ENCODE data around the gene MGAT4B.
A peak's percentile ranks its signal among the peaks of the same experiment; 100 is the strongest.
"Not testable (repeated sequence)": the region's sequence is repeated elsewhere in the genome, so short reads cannot be mapped to it uniquely, and the experiment has no call there.

Gene MGAT4B

DNA sequence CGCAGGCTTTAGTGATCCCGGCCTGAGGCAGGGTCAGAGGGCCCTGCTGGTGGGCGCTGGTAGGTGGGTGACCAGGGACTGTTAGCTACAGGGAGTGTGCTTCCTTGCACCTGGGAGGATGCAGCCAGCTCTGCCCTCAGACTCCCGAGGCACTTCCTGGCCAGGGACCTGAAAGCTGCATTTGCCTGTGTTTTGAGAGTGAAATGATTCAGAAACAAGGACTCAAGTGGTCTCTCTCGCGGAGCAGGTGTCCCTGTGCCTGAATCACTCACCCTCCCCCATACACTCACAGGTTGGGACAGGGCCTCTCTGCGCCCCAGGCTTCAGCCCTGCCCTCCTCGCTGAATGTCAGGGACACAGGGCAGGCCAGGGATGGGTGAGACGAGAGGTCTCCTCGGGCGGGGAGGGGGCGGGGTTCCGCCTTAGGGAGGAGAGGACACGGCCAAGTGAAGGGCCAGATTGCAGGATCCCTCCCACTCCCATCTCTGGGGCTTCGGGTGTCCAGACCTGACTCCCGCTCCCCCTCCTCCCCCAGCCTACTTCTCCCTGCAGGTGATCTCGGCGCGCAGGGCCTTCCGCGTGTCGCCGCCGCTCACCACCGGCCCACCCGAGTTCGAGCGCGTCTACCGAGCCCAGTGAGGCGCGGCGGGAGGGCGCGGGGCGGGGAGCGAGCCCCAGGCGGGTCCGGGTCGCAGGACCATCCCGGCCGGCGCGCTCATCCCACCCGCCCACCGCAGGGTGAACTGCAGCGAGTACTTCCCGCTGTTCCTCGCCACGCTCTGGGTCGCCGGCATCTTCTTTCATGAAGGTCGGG is 11.4 kb downstream of the MGAT4B start:
- peak; percentile 30 for DNase-seq (ENCODE audit: low read depth, low spot score)

DNA sequence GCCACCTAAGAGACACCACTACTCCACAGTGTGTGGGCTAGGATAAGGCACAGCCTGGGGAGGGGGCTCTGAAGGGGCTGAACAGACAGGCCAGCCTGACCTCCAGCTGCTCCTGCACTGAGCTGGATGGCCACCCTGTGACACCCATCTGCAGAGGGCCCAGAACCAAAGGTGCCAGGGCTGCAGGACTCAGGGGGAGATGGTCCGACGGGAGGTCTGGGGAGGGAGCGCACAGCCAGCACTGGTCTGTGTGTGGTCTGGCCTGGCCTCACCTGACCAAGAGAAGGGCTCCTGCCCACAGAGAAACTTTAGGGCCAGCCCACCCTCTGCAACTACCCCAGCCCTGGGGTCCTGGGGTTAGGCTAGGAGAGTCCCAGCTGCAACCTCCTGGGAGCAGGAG is 12.1 kb downstream of the MGAT4B start:
- DNase-seq (ENCODE audit: low read depth, low spot score), result no peak

DNA sequence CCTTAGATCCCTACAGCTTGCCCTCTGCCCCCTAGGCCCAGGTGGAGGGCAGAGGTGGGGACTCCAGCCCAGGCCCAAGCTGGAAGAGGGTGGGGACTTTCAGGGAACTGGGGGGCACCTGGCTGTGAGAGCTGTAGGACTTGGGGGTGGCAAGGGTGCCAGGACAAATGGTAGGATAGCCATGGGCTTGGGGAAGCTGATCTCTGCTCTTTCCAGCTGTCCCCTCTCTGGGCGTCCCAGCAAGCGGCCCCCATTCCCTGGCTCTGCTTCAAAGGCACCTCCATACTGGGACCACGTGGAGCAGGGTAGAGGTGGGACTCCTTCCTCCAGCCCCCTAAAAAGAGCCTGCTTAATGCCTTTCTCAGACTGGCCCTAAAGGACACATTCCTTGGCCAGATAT is 12.5 kb downstream of the MGAT4B start:
- no peak for DNase-seq (ENCODE audit: low read depth, low spot score)

DNA sequence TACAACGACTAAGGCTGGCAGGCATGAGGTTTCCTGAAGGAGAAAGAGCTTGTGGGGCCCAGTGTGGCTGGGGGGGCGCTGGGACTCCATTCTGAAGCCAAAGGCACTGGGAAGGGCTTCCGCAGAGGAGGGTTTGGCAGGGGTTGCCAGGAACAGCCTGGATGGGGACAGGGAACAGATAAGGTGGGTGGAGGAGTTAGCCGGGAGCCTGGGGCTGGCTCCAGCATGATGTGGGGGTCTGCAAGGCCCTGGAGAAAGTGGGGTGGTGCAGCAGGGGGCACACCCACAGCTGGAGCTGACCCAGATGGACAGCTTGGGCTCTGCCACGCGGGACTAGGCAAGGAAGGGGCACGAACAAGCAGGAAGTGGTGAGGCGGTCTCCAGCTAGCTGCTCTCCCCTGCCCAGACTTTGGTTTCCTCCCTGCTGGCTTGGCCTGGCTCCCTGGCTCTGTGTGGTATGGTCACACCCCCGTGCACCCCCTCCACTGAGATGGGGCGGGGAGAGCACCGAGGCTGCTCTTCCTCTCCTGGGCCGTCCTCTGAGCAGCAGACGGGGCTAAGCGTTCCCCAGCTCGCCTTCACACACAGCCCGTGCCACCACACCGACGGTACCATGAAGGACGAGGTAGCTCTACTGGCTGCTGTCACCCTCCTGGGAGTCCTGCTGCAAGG is 13.1 kb downstream of the MGAT4B start, which contains the start of gene LTC4S:
Gene LTC4S, plus strand, starts transcription at position 519 of the 672 bp plus-strand sequence. Its CDS starts 95 bp downstream, at position 614.
- peak; percentile 77 for DNase-seq (ENCODE audit: low read depth, low spot score)

DNA sequence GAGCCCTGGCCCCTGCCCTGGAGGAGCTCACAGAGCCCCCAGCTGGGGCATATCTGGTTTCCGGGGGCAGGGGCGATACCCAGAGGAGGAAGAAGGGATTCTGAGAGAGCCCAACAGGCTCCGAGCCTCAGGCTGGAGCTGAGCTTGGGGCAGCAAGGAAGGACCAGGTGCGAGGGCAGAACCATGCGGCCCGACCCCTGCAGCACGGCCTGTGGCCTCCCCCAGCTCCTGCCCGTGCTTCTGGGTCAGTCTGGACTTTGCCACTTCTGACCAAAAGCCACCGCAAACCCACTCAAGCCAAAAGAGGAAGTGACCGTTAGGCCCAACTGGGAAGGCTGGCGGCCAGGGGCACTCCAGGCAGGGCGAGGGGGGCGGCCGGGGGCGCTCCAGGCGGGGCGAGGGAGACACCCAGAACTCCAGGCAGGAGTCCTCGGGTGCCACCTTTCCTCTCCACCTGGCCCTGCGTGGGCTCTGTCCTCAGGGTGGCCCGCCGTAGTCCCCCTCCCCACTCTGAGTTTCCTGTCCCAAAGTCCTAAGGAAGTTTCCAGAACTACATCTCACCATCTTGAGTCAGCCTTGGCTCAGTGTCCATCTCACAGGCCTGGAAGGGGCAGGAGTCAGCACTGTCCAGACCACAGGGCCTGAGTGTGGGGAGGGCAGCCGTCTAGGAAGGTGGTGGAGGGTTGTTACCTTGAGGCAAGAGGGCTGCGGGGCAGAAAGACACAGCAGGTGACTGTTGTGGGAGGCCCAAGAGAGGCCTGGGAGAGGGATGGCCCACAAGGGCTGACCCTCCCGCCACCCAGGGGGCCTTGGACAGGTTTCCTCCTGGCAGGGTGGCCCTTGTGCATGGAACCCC is 13.8 kb downstream of the MGAT4B start:
- no peak for DNase-seq (ENCODE audit: low read depth, low spot score)

DNA sequence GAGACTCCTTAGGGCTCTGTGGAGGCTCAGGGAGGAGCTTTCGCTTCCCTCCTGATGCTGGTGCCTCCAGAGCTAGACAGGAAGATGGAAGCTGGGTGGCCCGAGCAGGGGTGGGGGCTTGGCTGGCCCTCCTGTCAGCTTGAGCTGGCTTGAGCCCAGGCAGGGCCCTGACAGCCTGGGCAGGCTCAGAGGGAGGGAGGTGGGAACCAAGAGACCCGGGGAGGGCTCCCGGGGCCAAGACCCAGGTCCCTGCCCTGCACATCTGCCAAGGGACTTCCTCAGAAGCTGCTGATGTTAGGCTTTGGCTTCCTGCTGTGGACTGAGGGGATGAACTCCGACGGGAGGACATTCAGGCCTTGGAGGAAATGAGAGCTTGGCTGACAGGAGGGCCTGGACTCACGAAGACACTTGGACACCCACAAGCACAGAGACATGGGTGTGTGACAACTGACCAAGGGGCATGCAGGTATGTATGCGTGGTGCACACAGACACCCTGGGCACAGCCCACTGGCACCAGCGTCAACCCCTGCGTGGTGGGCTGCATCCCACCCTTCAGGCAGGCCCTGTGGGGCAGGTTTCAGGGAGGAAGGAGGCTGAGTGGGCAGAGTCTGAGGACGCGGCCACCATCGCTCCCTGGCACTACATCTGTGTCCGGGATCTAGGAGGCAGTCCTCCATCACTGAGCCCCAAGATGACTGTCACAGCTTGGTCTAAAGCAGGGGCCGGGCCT is 14.6 kb downstream of the MGAT4B start:
- no peak for DNase-seq (ENCODE audit: low read depth, low spot score)

DNA sequence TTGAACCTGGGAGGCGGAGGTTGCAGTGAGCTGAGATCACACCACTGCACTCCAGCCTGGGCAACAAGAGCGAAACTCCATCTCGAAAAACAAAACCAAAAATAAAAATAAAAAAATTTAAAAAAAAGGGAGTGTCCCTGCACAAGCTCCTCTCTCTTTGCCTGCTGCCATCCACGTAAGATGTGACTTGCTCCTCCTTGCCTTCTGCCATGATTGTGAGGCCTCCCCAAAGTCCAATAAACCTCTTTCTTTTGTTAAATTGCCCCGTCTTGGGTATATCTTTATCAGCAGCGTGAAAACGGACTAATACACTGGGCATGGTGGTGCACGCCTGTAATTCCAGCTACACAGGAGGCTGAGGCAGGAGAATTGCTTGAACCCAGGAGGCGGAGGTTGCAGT is 17.4 kb downstream of the MGAT4B start:
- not testable (repeated sequence) for DNase-seq (ENCODE audit: low read depth, low spot score)

DNA sequence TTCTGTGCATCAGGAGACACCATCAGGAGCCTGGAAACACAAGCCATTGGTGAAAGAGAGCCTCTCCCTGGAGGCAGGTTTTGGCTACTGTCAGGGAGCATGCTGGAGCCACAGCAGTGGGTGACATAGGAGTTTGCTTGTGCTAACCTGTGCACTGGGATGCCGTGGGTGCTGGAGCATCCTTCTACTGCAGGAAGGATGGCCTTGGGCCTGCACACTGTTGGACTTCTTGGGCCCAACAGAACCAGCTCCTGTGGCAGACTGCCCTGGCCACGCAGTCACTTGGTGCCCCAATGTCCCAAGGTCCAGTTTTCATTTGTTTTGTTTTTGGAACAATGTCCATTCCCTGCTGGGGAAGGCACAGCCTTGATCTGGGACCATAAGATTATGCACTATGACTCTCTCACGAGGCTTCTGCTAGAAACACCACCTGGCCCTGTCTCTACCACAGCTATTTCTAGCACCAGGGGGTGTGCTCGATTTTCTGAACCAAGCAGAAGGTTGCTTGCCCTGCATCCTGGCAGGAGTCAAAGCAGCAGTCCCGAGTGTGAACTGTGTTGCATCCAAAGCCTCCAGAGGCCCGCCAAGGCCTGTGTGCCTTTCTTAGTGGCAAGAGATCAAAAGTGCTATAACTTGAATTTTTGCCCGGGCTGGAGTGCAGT is 18.3 kb downstream of the MGAT4B start:
- DNase-seq (ENCODE audit: low read depth, low spot score), result no peak

DNA sequence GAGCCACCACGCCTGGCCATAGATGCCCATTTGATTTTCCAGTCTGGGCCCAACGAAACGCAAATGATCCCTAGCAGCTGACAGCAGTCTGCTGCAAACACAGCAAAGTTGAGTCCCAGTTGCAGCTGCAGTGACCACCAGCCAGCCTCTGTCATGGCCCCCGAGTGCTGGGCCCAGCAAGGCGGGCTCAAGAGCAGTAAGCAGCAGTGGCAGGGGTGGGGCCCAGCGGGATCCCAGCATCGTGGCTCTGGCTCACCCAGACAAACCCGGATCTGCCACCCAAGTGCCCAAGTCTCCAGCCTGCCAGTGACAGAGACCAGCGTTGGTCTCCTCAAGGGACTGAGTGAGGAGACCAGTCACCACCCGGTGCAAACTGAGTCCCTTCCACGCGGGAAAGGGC is 19.8 kb downstream of the MGAT4B start:
- DNase-seq (ENCODE audit: low read depth, low spot score), result no peak

DNA sequence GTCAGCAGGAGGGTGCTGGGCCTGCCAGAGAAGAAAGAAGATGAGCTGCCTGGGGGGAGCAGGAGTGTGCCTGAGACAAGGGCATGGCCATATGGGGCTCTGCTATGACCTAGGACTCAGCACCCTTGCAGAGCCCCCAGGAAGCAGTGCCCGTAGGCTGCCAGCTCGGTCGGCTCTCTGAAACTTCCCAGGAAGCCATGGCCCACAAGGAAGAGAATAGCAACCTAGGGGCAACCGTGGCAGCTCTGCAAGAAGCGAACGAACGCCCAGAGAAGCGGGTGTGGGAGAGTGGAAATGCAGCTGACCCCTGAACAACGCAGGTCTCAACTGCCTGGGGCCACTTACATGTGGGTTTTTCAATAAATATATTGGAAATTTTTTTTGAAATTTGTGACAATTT is 23.5 kb downstream of the MGAT4B start:
- DNase-seq (ENCODE audit: low read depth, low spot score), result no peak

DNA sequence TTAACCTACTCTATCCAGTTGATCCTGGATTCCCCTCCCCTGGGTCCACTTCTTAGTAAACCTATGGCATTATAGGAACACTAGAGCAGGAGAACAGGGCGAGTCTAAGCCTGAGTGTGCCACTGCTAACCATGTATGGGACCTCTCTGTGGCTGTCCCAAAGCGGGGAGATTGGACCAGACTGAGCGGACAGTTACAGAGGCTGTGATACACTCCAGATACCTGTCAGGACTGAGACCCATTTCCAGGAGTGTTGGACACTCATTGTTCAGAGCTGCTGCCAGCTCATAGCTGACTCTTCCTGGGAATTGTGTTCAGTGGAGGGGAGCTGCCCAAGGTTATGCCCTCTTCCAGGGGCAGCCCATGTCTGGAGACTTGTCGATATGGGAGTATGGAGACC is 24.8 kb downstream of the MGAT4B start:
- no peak for DNase-seq (ENCODE audit: low read depth, low spot score)

DNA sequence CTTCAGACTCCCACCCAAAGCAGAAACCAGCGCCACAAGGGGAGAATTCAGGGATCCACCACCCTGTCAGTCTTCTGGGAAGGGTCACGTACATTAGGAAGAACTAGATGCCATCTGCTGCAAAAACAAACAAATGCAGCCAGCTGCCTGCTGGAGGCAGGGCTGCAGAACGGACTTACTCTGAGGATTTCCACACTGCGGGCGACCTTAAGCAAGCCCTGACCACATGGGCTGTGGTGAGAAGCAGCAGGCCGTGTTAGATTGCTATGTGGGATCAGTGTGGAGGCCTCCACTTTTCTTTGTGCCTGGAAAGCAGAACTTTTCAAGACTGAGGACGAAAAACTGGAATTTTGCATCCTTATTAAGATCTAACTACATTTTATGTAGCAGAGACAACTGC is 26.3 kb downstream of the MGAT4B start:
- no peak for DNase-seq (ENCODE audit: low read depth, low spot score)

DNA sequence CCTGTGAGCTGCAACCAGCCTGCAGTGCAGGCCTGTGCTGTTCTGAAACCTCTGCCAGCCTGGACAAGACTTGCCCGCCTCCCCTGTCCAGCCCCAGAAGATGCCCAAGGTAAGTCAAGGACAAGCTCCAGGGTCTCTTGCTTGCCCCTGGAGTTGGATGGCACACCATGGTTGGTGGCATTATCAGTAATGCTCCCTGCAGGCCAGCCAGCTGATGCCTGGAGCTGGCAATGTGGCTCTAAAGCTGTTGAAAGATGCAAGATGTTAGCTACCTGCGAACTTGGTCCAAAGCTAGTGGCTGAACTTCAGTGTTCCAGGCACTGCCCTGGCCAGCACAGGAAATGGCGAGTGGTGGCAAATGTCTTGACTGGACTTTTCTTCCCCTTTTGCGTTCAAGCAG is 26.8 kb downstream of the MGAT4B start:
- no peak for DNase-seq (ENCODE audit: low read depth, low spot score)

DNA sequence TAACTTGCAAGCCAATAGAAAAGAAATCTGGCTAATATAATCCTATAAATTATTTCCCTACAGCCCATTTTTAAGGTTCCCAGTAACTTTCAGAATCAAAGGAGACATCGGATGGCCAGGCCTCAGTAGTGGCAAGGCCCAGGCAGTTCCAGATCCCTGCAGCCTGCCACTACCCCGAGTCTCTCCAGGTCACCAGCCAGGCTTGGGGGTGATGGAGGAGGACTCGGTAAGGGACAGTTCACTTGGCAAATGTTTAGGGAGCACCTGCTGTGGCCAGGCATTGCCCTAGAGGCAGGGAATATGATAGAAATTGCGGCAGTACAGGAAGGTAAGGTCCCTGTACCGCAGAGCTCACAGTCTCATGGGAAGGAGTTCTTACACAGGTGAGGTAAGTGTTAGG is 28.1 kb downstream of the MGAT4B start:
- no peak for DNase-seq (ENCODE audit: low read depth, low spot score)

DNA sequence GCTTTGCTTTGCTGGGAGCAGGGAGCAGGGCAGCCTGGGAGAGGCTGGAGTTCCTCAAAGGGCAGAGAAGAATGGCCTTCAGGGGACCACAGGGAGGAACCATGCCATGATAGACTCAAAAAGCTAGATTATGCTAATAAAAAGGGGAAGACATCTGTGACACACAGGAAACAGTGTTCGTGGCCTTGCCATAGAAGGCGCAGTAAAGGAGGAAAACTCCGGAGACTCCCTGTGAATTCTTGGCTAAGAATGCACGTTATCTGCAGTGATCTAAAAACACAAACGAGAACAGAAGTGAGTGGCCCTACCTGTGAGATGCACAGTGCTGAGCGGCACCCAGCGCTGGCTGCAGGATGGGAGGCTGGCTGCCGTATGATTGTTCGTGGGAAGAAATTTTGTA is 28.8 kb downstream of the MGAT4B start:
- no peak for DNase-seq (ENCODE audit: low read depth, low spot score)

DNA sequence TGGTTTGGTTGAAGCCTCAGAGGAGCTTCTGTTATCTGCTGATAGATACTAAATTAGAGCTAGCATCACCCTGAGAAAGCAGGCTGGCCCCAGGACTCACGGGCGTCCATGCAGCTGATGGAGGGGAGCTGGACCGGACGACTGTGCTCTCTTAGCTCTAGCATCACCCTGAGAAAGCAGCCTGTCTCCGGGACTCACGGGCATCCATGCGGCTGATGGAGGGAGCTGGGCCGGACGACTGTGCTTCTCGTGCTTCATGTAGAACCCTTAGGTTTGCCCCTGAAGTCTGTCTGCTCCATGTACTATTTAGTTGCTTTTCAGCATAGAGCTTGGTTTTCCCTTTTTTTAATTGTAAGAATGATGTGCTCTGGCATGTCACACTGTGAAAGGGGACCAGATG is 29.2 kb downstream of the MGAT4B start:
- no peak for DNase-seq (ENCODE audit: low read depth, low spot score)

DNA sequence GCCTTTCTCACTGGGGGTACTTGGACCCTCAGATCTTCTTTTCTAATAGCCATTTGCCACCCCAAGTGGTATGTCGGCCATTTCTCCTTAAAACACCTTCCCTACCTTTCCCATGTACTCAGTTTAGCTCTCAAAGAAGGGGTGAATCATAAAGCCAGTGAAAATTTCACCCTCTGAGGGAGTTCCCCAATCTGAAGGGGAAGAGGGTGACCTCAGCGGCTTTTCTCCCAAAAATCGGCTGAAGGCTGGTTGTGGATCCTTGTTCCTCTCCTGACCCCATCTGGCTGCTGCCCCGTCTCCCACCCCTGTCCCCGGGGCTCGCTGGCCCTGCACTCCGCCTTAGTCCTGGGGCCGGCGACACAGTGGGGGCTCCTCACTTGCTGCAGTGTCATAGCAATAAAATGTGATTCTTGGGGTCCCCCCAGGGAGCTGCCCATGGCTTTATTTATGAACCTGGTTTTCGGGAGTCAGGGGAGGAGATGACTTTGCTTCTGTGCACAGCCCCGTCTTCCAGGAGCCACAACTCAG is 30.2 kb downstream of the MGAT4B start:
- DNase-seq (ENCODE audit: low read depth, low spot score), result no peak

DNA sequence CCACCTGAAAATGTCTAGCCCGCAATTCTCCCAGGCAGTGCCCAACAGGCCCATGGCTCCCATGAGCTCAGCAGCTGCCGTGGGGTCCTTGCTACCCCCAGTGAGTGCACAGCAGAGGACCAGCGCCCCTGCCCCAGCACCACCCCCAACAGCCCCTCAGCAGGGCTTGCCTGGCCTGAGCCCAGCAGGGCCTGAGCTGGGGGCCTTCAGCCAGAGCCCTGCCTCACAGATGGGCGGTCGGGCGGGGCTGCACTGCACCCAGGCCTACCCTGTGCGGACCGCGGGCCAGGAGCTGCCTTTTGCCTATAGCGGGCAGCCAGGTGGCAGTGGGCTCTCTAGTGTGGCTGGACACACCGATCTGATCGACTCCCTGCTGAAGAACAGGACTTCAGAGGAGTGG is 32.2 kb downstream of the MGAT4B start:
- DNase-seq (ENCODE audit: low read depth, low spot score), result no peak

DNA sequence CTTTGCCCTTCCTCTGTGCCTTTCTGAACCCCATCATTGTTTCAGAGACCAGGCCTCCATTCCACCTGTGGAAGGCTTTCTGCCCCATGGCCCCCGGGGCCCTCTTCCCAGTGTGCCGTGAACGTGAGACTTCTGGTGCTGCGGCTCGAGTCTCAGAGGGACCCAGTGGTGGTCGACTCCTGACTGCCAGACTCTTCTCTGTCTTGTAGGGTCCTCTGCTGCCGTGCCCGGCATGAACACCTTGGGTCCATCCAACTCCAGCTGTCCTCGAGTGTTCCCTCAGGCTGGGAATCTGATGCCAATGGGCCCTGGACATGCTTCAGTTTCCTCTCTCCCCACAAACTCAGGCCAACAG is 33.0 kb downstream of the MGAT4B start:
- no peak for DNase-seq (ENCODE audit: low read depth, low spot score)

DNA sequence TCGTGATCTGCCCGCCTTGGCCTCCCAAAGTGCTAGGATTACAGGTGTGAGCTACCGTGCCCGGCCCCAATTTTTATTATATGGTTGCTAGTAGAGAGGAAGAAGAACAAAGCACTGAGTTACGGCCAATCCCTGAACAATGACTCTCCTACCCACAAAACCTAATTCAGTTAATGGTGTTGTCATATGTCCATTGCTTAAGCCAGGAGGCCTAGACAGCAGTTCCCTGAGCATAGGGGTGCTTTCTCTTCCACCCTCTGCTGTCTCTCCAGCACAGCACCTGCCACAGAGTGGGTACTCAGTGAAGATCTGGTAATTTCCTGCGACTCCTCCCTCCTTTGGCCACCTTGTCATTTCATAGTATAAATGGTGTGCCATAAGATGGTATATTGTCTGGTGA is 34.3 kb downstream of the MGAT4B start:
- no peak for DNase-seq (ENCODE audit: low read depth, low spot score)

DNA sequence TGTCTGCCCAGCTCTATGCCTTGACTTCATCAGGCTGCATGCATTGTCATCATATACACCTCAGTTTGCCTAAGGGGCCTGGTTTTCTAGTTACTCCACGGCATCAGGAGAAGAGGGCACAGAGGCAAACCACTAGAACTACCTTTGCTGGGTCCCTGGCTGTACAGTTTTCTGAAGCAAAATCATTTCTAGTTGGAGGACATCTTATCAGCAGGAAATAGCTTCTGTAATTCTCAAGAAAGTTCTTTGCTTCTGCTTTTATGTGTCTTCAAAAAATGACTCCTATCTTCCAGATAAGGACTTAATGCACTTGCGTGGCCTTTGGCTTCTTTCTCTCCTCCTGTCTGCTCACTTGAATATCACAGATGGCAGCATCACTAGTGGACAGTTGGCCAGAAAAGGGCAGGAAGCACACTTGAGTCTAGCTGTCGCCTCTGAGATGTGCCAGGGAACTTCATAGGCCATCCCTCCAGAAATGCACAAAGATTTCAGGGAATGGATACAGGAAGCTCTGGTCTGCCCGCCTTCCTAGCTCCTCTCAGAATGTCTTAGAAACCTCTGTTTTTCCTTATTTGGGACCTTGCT is 35.3 kb downstream of the MGAT4B start:
- no peak for DNase-seq (ENCODE audit: low read depth, low spot score)

All from astrocyte of the hippocampus (primary cell).